Immature natural killer cell (primary cell): ENCODE data around the gene AHRR. TPM values are rescaled to one million over a fixed set of nuclear protein-coding genes. Genes with fewer than 3 reads are reported as not detected.
"Not testable (repeated sequence)": the region's sequence is repeated elsewhere in the genome, so short reads cannot be mapped to it uniquely, and the experiment has no call there.

Experiments
- DNase-seq, 3 donors: peaks; one replicate each; pipeline ENCODE4 v3.0.0; 2022; ENCODE audit warnings: mixed read lengths in 1 of 3
- H3K27ac Mint-ChIP-seq, 6 donors: one replicate each; pipeline ENCODE4 v1.8.0; 2020; ENCODE audit warnings: mixed read lengths in 6 of 6, mild to moderate bottlenecking in 5 of 6, inconsistent platforms in 4 of 6, moderate library complexity in 3 of 6
- H3K27me3 Mint-ChIP-seq, 3 donors: one replicate each; pipeline ENCODE4 v1.8.0; 2020 to 2021; ENCODE audit warnings: low read depth in 3 of 3, mild to moderate bottlenecking in 3 of 3, mixed read lengths in 3 of 3, moderate library complexity in 3 of 3, inconsistent platforms in 1 of 3
- H3K36me3 Mint-ChIP-seq, 3 donors: one replicate each; pipeline ENCODE4 v1.8.0; 2020; ENCODE audit warnings: mixed read lengths in 3 of 3, inconsistent platforms in 2 of 3, mild to moderate bottlenecking in 2 of 3
- H3K4me1 Mint-ChIP-seq, 2 donors: one replicate each; pipeline ENCODE4 v1.8.0; 2020; ENCODE audit warnings: inconsistent platforms in 2 of 2, mild to moderate bottlenecking in 2 of 2, mixed read lengths in 2 of 2, moderate library complexity in 1 of 2
- H3K4me3 Mint-ChIP-seq, 5 donors: one replicate each; pipeline ENCODE4 v1.8.0; 2020; ENCODE audit warnings: mild to moderate bottlenecking in 5 of 5, mixed read lengths in 5 of 5, inconsistent platforms in 3 of 5, moderate library complexity in 3 of 5
- H3K9me3 Mint-ChIP-seq, 6 donors: one replicate each; pipeline ENCODE4 v1.8.0; 2020; ENCODE audit warnings: mild to moderate bottlenecking in 6 of 6, mixed read lengths in 6 of 6, inconsistent platforms in 4 of 6, moderate library complexity in 3 of 6
- polyA plus RNA-seq, 3 donors: library from polyadenylated mRNA; unstranded; fragments of 300-500 nt; fragmentation: Illumina TruSeq; gene quantifications; one replicate each; pipeline ENCODE4 v1.2.3, GENCODE V29; 2021

AHRR gene
- polyA plus RNA-seq, 3 donors from 2014 or later, result 0.16 TPM; not detected in 2

- H3K27me3 Mint-ChIP-seq, H3K4me3 Mint-ChIP-seq, H3K9me3 Mint-ChIP-seq, DNase-seq, H3K27ac Mint-ChIP-seq: not testable (repeated sequence)
- H3K36me3 Mint-ChIP-seq, result peaks cover 0 to 17% (median 0%) of the 10 kb centered on the region in 3 donors
- peaks cover 0 to 10% of the 10 kb centered on the region in 2 donors for H3K4me1 Mint-ChIP-seq
Measured at GRCh38 chr5:309831-310230, 11.7 kb upstream of the AHRR start.

GRCh38 chr5:310516-310915 is 11.0 kb upstream of the AHRR start:
- DNase-seq, result no peak
- Mint-ChIP-seq H3K27me3 (no peaks in the 10 kb centered on the region), H3K27ac (no peak overlapping the region), H3K9me3 (no peaks in the 10 kb centered on the region), H3K4me3 (no peak overlapping the region), H3K4me1 (peaks cover 0 to 10% of the 10 kb centered on the region in 2 donors), H3K36me3 (peaks cover 0 to 17% (median 0%) of the 10 kb centered on the region in 3 donors)

- Mint-ChIP-seq H3K27ac (no peak overlapping the region), H3K4me1 (peaks cover 0 to 10% of the 10 kb centered on the region in 2 donors), H3K4me3 (no peak overlapping the region), H3K36me3 (peaks cover 0 to 17% (median 0%) of the 10 kb centered on the region in 3 donors), H3K27me3 (no peaks in the 10 kb centered on the region), H3K9me3 (no peaks in the 10 kb centered on the region)
- no peak for DNase-seq
Measured at GRCh38 chr5:310941-311434, 10.5 kb upstream of the AHRR start.

GRCh38 chr5:311963-312362 is 9.6 kb upstream of the AHRR start:
- H3K36me3 Mint-ChIP-seq, result peaks cover 0 to 11% (median 0%) of the 10 kb centered on the region in 3 donors
- H3K27me3 Mint-ChIP-seq, result no peaks in the 10 kb centered on the region
- DNase-seq, result no peak
- H3K4me1 Mint-ChIP-seq, result peaks cover 0 to 10% of the 10 kb centered on the region in 2 donors
- no peaks in the 10 kb centered on the region for H3K9me3 Mint-ChIP-seq
- no peak overlapping the region for H3K4me3 Mint-ChIP-seq
- no peak overlapping the region for H3K27ac Mint-ChIP-seq

GRCh38 chr5:312845-313244 is 8.7 kb upstream of the AHRR start:
- Mint-ChIP-seq H3K27me3 (no peaks in the 10 kb centered on the region), H3K4me1 (peaks cover 0 to 10% of the 10 kb centered on the region in 2 donors), H3K36me3 (peaks cover 0 to 7% (median 0%) of the 10 kb centered on the region in 3 donors), H3K9me3 (no peaks in the 10 kb centered on the region), H3K27ac (no peak overlapping the region), H3K4me3 (no peak overlapping the region)
- DNase-seq, result no peak

- Mint-ChIP-seq H3K4me3 (no peak overlapping the region), H3K9me3 (no peaks in the 10 kb centered on the region), H3K27me3 (no peaks in the 10 kb centered on the region), H3K4me1 (peaks cover 0 to 10% of the 10 kb centered on the region in 2 donors), H3K36me3 (peaks cover 0 to 7% (median 0%) of the 10 kb centered on the region in 3 donors), H3K27ac (no peak overlapping the region)
- no peak for DNase-seq
Measured at GRCh38 chr5:313265-313664, 8.2 kb upstream of the AHRR start.

- Mint-ChIP-seq H3K4me3 (no peak overlapping the region), H3K9me3 (no peaks in the 10 kb centered on the region), H3K36me3 (peaks cover 0 to 7% (median 0%) of the 10 kb centered on the region in 3 donors), H3K27me3 (no peaks in the 10 kb centered on the region), H3K4me1 (peaks cover 0 to 10% of the 10 kb centered on the region in 2 donors), H3K27ac (no peak overlapping the region)
- no peak for DNase-seq
Measured at GRCh38 chr5:313806-314376, 7.6 kb upstream of the AHRR start.

GRCh38 chr5:314676-315487 is 6.6 kb upstream of the AHRR start:
- DNase-seq, result no peak
- Mint-ChIP-seq H3K4me1 (peaks cover 0 to 10% of the 10 kb centered on the region in 2 donors), H3K27me3 (no peaks in the 10 kb centered on the region), H3K27ac (no peak overlapping the region), H3K4me3 (no peak overlapping the region), H3K36me3 (peaks cover 0 to 7% (median 0%) of the 10 kb centered on the region in 3 donors), H3K9me3 (no peaks in the 10 kb centered on the region)

- no peak overlapping the region for H3K4me3 Mint-ChIP-seq
- H3K27ac Mint-ChIP-seq, result no peak overlapping the region
- H3K27me3 Mint-ChIP-seq, result no peaks in the 10 kb centered on the region
- H3K9me3 Mint-ChIP-seq, result no peaks in the 10 kb centered on the region
- peaks cover 1 to 10% of the 10 kb centered on the region in 2 donors for H3K4me1 Mint-ChIP-seq
- H3K36me3 Mint-ChIP-seq, result peaks cover 0 to 7% (median 0%) of the 10 kb centered on the region in 3 donors
- no peak for DNase-seq
Measured at GRCh38 chr5:315488-316209, 5.9 kb upstream of the AHRR start.

GRCh38 chr5:316210-317085 is 5.1 kb upstream of the AHRR start:
- peaks cover 3 to 4% of the 10 kb centered on the region in 2 donors for H3K4me1 Mint-ChIP-seq
- H3K27me3 Mint-ChIP-seq, result peaks cover 0 to 2% (median 2%) of the 10 kb centered on the region in 3 donors
- H3K36me3 Mint-ChIP-seq, result peaks cover 0 to 7% (median 0%) of the 10 kb centered on the region in 3 donors
- no peak overlapping the region for H3K4me3 Mint-ChIP-seq
- DNase-seq, result no peak
- H3K27ac Mint-ChIP-seq, result no peak overlapping the region
- no peaks in the 10 kb centered on the region for H3K9me3 Mint-ChIP-seq

GRCh38 chr5:317086-317811 is 4.3 kb upstream of the AHRR start:
- peaks cover 3 to 4% of the 10 kb centered on the region in 2 donors for H3K4me1 Mint-ChIP-seq
- peaks cover 0 to 2% (median 2%) of the 10 kb centered on the region in 3 donors for H3K27me3 Mint-ChIP-seq
- no peak overlapping the region for H3K27ac Mint-ChIP-seq
- H3K9me3 Mint-ChIP-seq, result no peaks in the 10 kb centered on the region
- H3K36me3 Mint-ChIP-seq, result peaks cover 0 to 7% (median 0%) of the 10 kb centered on the region in 3 donors
- no peak for DNase-seq
- H3K4me3 Mint-ChIP-seq, result no peak overlapping the region

- H3K9me3 Mint-ChIP-seq, result no peaks in the 10 kb centered on the region
- DNase-seq, result no peak
- peaks cover 3 to 4% of the 10 kb centered on the region in 2 donors for H3K4me1 Mint-ChIP-seq
- H3K36me3 Mint-ChIP-seq, result peaks cover 0 to 7% (median 0%) of the 10 kb centered on the region in 3 donors
- peaks cover 2 to 6% (median 4%) of the 10 kb centered on the region in 3 donors for H3K27me3 Mint-ChIP-seq
- H3K27ac Mint-ChIP-seq, result no peak overlapping the region
- H3K4me3 Mint-ChIP-seq, result no peak overlapping the region
Measured at GRCh38 chr5:318341-318897, 3.1 kb upstream of the AHRR start.
